22Rv1 (cell line): ENCODE measurements around the gene LMBR1L.

Experiments
- CTCF ChIP-seq: fragments of 450-650 bp; IDR thresholded peaks from 2 replicates; pipeline ENCODE4 v1.5.1; 2017; ENCODE audit warnings: mild to moderate bottlenecking
- ZFX ChIP-seq: fragments of 450-650 bp; IDR thresholded peaks from 2 replicates; pipeline ENCODE4 v1.6.1; 2017; ENCODE audit warnings: antibody characterized with exemption, borderline replicate concordance

- TF ChIP-seq CTCF, result no peak
- no peak for TF ChIP-seq ZFX
Measured at GRCh38 chr12:49059045-49059298, 51.7 kb downstream of the LMBR1L start.
